HG03025 (cell line): ENCODE results near the gene CCDC172.

ENCODE experiments used
- ATAC-seq: cut with Tn5 transposase; IDR thresholded peaks from one replicate; pipeline ENCODE4 v1.9.1; 2021; ENCODE audit warnings: mild to moderate bottlenecking, moderate library complexity; ENCODE audit not compliant: unreplicated experiment, low FRiP score

The CCDC172 gene

DNA sequence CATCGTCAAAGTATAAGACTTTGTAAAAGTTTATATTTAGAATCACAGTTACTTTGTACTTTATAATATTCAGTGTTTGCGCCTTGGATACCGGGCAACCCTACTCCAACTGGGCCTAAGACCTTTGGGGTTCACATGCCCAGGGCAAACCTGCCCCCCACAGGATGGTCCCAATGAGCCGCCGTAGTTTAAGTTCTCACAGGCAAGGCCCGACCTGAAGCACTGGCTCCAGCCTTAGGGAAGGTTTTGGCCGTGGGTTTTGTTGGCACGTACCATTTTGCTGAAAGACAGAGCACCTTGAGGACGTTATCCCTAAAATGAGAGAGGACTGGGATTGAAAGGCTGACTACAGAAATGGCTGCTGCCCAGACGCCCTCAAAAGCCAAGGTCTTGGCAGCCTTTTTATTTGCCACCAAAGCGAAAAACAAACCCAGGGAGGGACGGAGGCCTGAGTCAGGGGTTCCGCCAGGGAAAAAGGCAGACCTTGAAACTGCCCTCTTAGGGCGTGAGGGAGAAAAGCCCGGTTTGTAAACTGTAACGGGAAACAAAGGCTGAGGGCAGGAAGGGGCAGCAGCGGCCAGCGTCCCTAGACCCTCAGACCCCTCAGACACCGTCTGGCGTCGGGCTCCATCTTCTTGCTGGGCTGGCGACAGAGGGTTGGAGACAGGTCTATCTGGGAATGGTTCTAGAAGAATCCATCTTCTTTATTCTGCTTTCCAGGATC, at the start of gene CCDC172:
Gene CCDC172, plus strand, starts transcription at position 222 of the 724 bp plus-strand sequence. CDS start 564 bp downstream, outside the sequence.
- no peak for ATAC-seq

GRCh38 chr10:116276981-116277380, 47.3 kb upstream of the CCDC172 start:
- no peak for ATAC-seq

GRCh38 chr10:116278846-116279245, 45.4 kb upstream of the CCDC172 start:
- ATAC-seq, result no peak

- no peak for ATAC-seq
These were observed 42.5 kb upstream of the CCDC172 start for GRCh38 chr10:116281775-116282174.

DNA sequence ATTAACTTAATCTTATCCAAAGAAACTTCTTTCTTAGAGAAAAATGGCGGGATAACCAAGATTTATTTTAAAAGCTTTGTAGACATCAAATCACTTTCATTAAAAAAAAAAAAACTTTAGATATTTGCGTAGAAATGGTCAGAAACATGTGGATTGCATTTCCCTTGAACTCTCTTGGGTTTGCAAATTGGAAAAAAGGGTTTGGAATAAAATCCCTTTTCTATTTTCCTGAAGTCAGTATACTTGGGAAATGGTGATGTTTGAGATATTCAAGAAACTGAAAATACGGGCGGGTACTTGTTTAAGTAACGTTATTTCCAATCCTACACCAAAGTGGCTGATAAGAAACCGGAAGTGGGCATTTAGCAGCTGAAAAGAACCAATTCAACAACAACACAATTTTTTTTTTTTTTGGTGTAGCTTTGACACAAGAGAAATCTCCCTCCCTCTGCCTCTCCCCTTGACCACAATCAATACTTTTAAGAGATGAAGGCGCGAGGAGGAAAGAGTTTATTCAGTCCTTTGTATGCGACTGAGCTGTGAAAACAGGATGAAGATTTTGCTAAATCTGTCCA, 37.5 kb upstream of the CCDC172 start:
- no peak for ATAC-seq

DNA sequence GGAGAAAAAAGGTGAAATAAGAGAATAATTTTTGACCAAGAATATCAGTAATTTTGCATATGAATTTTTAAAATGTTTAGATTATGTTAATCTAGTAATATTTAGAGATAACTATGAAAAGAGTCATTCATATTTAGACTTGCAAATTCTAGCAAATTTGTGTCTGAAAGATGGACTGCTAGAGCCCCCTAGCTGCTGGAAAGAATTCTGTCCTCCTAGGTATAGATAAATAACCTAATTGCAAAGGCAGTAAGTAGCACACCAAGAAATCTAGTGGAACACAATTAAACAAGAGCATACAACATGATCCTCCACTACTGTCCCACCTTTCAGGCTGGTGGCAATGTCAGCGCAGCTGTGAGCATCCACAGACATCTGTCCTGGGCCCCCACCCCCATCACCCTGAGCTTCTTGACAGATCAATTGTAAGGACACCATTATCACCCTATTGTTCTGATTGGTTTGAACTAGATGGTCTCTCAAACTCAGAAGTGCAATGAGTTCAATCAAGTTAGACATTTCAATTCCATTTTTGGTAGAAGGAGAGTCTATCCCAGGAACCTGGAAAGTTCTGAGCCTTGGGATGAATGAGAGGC, 36.2 kb upstream of the CCDC172 start:
- ATAC-seq, result no peak

- ATAC-seq, result no peak
These were observed 34.6 kb upstream of the CCDC172 start for GRCh38 chr10:116289652-116290051.

DNA sequence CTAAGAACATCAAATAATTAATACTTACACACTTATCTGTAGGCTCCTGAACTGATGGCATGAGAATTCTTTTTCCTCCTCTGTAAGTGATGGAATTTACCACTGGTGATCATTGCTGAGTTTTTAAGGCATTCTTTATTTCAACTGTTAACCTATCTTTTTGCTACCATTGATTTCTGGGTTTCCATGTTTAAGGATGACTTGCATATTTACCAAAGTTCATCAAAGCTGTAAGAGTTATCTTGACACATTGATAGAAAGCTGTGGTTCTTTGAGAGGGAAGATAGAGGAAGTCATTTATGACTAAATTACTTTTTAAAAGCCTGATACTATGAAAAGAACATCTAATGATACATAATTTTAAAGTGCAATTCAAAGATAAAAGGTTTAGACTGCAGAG, 31.8 kb upstream of the CCDC172 start:
- no peak for ATAC-seq

DNA sequence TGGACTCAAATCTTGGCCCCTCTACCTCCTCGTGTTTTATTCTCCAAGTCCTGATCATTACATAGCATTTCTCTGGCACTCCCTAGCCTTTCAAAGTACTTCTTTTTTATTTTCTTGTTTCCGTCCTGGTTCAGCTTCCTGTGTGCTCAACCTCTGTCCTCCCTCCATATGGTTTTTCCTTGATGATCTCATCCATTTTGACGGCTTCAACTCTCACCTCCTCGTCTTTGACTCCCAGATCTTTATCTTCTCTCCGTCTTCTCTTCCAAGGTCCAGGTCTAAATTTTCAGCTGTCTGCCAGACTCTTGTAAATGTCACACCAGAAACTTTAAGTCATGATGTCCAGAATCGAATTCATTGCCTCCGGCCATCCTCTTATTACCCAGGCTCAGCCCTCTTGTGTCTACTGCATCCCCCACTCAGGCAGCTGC, 27.9 kb upstream of the CCDC172 start:
- no peak for ATAC-seq

DNA sequence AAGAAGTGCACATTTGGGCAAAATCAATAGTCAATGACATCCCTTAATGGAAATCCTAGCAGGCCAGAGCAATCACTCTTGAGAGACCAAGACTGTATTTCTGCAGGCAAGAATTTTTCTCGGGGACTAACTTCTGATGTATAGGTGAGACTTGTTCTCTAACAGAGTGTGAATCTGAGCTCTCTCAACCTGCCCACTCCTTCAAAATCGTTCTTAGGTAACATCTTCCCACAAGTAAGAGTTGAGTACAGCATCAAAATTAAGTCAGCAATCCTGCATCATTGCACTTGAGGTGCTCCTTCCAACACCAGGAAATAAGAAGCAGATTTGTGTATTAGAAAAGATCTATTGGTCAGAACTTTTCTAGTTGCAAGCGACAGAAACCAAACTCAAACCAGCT, 25.7 kb upstream of the CCDC172 start:
- no peak for ATAC-seq

- no peak for ATAC-seq
These were observed 23.7 kb upstream of the CCDC172 start for GRCh38 chr10:116300542-116300941.

DNA sequence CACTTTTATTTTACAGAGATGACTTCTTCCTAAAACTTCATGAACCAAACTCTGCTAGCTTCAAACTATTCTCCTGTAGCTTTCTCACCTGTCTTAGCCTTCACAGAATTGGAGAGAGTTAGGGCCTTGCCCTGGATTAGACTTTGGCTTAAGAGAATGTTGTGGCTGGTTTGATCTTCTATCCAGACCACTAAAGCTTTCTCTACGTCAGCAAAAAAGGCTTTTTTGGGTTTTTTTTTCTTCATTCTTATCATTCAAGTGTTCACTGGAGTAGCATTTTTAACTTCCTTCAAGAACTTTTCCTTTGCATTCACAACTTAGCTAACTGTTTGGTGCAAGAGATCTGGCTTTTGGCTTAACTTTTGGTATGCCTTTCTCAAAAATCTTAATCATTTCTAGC, 19.3 kb upstream of the CCDC172 start:
- no peak for ATAC-seq

GRCh38 chr10:116306847-116307246, 17.4 kb upstream of the CCDC172 start:
- no peak for ATAC-seq

DNA sequence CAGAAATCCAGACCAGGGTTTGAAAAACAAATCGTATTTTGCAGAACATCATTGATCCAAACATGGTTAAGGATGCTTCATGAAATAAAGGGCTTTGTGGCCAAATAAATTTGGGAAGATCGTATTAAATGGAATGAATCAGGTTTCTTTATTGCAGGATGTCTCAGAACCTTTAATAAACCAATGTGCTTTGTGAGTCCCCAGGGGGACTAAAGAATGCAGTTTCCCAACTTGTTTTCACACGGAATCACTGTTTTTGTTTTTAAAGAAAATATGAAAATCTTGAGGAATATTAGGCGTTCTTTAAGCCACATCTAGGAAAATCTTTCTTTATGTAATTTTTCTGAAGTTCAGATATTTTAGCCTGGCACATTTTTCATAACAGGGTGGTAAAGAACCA, 16.8 kb upstream of the CCDC172 start:
- no peak for ATAC-seq

GRCh38 chr10:116311016-116311415, 13.2 kb upstream of the CCDC172 start:
- no peak for ATAC-seq

DNA sequence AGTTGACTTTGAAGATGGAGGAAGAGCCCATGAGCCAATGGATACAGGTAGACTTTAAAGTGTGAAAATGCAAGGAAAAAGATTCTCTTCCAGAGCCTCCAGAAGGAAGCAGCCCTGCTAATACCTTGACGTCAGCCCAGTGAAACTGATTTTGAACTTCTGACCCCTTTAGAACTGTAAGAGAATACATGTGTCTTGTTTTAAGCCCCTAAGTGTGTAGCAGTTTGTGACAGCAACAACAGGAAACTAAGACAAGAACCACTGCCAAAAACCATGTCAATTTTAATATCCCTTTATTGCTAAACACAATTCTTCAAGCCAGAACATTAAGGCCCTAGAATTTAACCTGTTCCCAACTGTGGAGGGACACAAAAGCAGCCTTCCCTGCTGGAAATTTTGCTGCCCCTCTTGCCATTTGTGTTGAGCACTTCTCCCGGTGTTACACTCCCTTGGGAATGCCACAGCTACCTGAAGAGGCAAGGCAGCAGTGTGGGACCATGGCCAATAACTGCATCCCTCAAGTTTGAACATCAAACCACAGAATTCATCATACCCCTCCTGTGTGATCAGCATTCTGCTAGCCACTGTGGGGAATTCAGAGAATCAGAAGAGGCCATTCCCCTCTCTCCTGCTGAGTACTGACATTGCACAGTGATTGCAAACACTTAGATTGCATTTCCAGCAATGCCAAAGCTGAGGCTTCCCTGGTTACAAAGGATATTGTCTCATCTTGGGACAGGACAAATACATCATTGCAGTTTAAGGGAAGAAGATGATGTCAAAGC, 12.3 kb upstream of the CCDC172 start:
- ATAC-seq, result no peak

- no peak for ATAC-seq
These were observed 11.7 kb upstream of the CCDC172 start for GRCh38 chr10:116312548-116312947.

- no peak for ATAC-seq
These were observed 7.7 kb upstream of the CCDC172 start for GRCh38 chr10:116316503-116316902.

- ATAC-seq, result no peak
These were observed 845 bp downstream of the CCDC172 start for GRCh38 chr10:116324951-116325635.

DNA sequence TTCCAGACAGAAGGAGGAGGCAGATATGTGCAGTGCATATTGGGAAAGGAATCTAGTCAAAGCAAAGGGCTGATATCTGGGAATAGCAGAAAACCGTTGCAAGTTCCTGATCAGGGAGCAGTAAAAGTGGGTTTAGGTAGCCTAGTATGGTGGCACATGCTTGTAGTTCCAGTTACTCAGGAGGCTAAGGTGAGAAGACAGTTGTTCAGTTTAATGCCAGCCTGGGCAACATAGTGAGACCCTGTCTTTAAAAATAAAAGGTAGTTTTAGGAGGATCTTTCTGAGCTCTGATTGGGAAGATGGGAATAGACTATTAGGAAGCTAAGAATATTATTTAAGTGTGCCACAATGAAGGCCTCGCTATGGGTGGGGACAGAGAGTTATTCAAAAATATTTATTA, 1.7 kb downstream of the CCDC172 start:
- ATAC-seq, result no peak

- no peak for ATAC-seq
These were observed 4.9 kb downstream of the CCDC172 start for GRCh38 chr10:116329153-116329552.
